ENCODE results near the gene GPX2. TPM values are rescaled to one million over a fixed set of nuclear protein-coding genes. Genes with fewer than 3 reads are reported as not detected.

Gene GPX2
- total RNA-seq, 2 donors from 2014 or later: 489 to 682 TPM

- no peaks in the 10 kb centered on the region for H3K36me3 ChIP-seq
- no peaks in the 10 kb centered on the region for H3K27me3 ChIP-seq
- H3K9me3 ChIP-seq: no peaks in the 10 kb centered on the region
- H3K4me1 ChIP-seq: peaks cover 6% of the 10 kb centered on the region
- no peak for DNase-seq
- intact Hi-C loops (cut with DNase I): loop anchor here (10.0 kb wide), 1 partner anchor 65 kb away; the partner anchor contains the start of gene FNTB
- H3K9ac ChIP-seq (ENCODE audit: low read depth in 2 of 2, low read length in 2 of 2): no peak overlapping the region
- no peak for TF ChIP-seq CTCF (IDR thresholded peaks at IDR 0.05)
- H3K4me3 ChIP-seq: no peak overlapping the region
- no peak overlapping the region for H3K27ac ChIP-seq
These were observed 22.9 kb downstream of the GPX2 start for GRCh38 chr14:64919618-64920017.

- Histone ChIP-seq H3K27ac (no peak overlapping the region), H3K4me3 (no peak overlapping the region), H3K4me1 (peaks cover 6% of the 10 kb centered on the region), H3K36me3 (no peaks in the 10 kb centered on the region), H3K27me3 (no peaks in the 10 kb centered on the region), H3K9me3 (no peaks in the 10 kb centered on the region), H3K9ac (ENCODE audit: low read depth in 2 of 2, low read length in 2 of 2) (no peak overlapping the region)
- no peak for TF ChIP-seq CTCF (IDR thresholded peaks at IDR 0.05)
- no peak for DNase-seq
- intact Hi-C loops (cut with DNase I): loop anchor here (10.0 kb wide), 1 partner anchor 66 kb away; the partner anchor contains the start of gene FNTB
These were observed 23.3 kb downstream of the GPX2 start for GRCh38 chr14:64919215-64919614.

GRCh38 chr14:64918216-64918615, 24.3 kb downstream of the GPX2 start:
- no peak overlapping the region for H3K9ac ChIP-seq (ENCODE audit: low read depth in 2 of 2, low read length in 2 of 2)
- no peak for DNase-seq
- no peaks in the 10 kb centered on the region for H3K9me3 ChIP-seq
- TF ChIP-seq CTCF (IDR thresholded peaks at IDR 0.05): no peak
- no peaks in the 10 kb centered on the region for H3K36me3 ChIP-seq
- H3K27ac ChIP-seq: no peak overlapping the region
- peaks cover 6% of the 10 kb centered on the region for H3K4me1 ChIP-seq
- no peaks in the 10 kb centered on the region for H3K27me3 ChIP-seq
- no peak overlapping the region for H3K4me3 ChIP-seq
- intact Hi-C loops (cut with DNase I): loop anchor here (10.0 kb wide), 1 partner anchor 67 kb away; the partner anchor contains the start of gene FNTB

- Histone ChIP-seq H3K9me3 (no peaks in the 10 kb centered on the region), H3K27ac (no peak overlapping the region), H3K9ac (ENCODE audit: low read depth in 2 of 2, low read length in 2 of 2) (no peak overlapping the region), H3K36me3 (no peaks in the 10 kb centered on the region), H3K4me1 (peaks cover 6% of the 10 kb centered on the region), H3K27me3 (no peaks in the 10 kb centered on the region), H3K4me3 (no peak overlapping the region)
- no peak for TF ChIP-seq CTCF (IDR thresholded peaks at IDR 0.05)
- no peak for DNase-seq
- intact Hi-C loops (cut with DNase I): loop anchor here (10.0 kb wide), 1 partner anchor 69 kb away; the partner anchor contains the start of gene FNTB
These were observed 26.7 kb downstream of the GPX2 start for GRCh38 chr14:64915797-64916196.

GRCh38 chr14:64915029-64915424, 27.5 kb downstream of the GPX2 start:
- Histone ChIP-seq H3K9me3 (no peaks in the 10 kb centered on the region), H3K4me1 (peaks cover 6% of the 10 kb centered on the region), H3K9ac (ENCODE audit: low read depth in 2 of 2, low read length in 2 of 2) (peak overlapping the region; percentile 89 to 94), H3K4me3 (peak overlapping the region; percentile 89), H3K27ac (peak overlapping the region; percentile 96), H3K27me3 (no peaks in the 10 kb centered on the region), H3K36me3 (no peaks in the 10 kb centered on the region)
- intact Hi-C loops (cut with DNase I): loop anchor here (10.0 kb wide), 1 partner anchor 70 kb away; the partner anchor contains the start of gene FNTB
- no peak for TF ChIP-seq CTCF (IDR thresholded peaks at IDR 0.05)
- DNase-seq: no peak

All from colonic mucosa (tissue), 4 donors.